BLaER1 treated with 17β-estradiol and CSF1 and Interleukin-3, amounts not matched to agents 10 nM and 100 nM (cell line): ENCODE results near the gene DNAJC12.
A peak's percentile ranks its signal among the peaks of the same experiment; 100 is the strongest.

Experiments
- H3K27ac ChIP-seq, 11 experiments: shearing (Covaris generic); formaldehyde crosslinking; 2 replicates each; pipeline ENCODE4 v1.8.1; 2022
- H3K27me3 ChIP-seq, 11 experiments: shearing (Covaris generic); formaldehyde crosslinking; 2 replicates each; pipeline ENCODE4 v1.8.1; 2022
- H3K36me3 ChIP-seq, 11 experiments: shearing (Covaris generic); formaldehyde crosslinking; 2 replicates each; pipeline ENCODE4 v1.8.1; 2022
- H3K4me1 ChIP-seq, 10 experiments: shearing (Covaris generic); formaldehyde crosslinking; 2 replicates each; pipeline ENCODE4 v1.8.1; 2022
- H3K4me2 ChIP-seq, 11 experiments: shearing (Covaris generic); formaldehyde crosslinking; 2 replicates each; pipeline ENCODE4 v1.8.1; 2022
- H3K4me3 ChIP-seq, 10 experiments: shearing (Covaris generic); formaldehyde crosslinking; 2 replicates each; pipeline ENCODE4 v1.8.1; 2022
- H3K9ac ChIP-seq, 11 experiments: shearing (Covaris generic); formaldehyde crosslinking; 2 replicates each; pipeline ENCODE4 v1.8.1; 2022
- H3K9me3 ChIP-seq, 11 experiments: shearing (Covaris generic); formaldehyde crosslinking; replicated peaks in 1 of 11; 2 replicates each; pipeline ENCODE4 v1.8.1; 2022
- H4K20me1 ChIP-seq, 11 experiments: shearing (Covaris generic); formaldehyde crosslinking; 2 replicates each; pipeline ENCODE4 v1.8.1; 2022
- Cebpa-rat ChIP-seq, 11 experiments: shearing (Covaris generic); IDR thresholded peaks; 2 replicates each; pipeline ENCODE4 v1.8.1; 2022

The DNAJC12 gene

DNA sequence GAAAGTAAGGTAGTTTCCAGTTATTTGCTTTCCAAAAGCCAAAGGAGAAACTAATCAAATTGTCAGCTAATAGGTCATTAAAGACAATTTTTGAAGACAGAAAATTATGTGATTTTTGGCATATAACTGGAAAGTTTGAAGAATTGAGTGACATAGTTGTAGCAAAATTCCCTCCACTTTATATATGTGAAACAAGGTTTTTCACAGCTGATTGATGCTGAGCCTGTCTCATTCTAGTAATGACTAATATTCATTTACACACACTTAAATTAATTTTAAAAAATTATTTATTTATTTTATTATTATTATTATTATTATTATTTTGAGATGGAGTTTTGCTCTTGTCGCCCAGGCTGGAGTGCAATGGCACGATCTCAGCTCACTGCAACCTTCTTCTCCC is 30.1 kb upstream of the DNAJC12 start:
- no peaks in the 10 kb centered on the region for H3K27me3 ChIP-seq
- no peak overlapping the region for H3K4me2 ChIP-seq
- peaks cover 0 to 21% (median 0%) of the 10 kb centered on the region in 10 experiments; a peak in 6 of 20 replicates for H3K4me1 ChIP-seq
- H3K27ac ChIP-seq, result no peak overlapping the region
- TF ChIP-seq Cebpa-rat (IDR thresholded peaks at IDR 0.05), result no peak
- H3K9me3 ChIP-seq, result no peaks in the 10 kb centered on the region
- no peaks in the 10 kb centered on the region for H3K36me3 ChIP-seq
- no peak overlapping the region for H3K4me3 ChIP-seq
- no peaks in the 10 kb centered on the region for H4K20me1 ChIP-seq
- no peak overlapping the region for H3K9ac ChIP-seq

GRCh38 chr10:67864607-67865371 is 26.8 kb upstream of the DNAJC12 start:
- no peaks in the 10 kb centered on the region for H3K27me3 ChIP-seq
- H3K4me1 ChIP-seq, result peaks cover 0 to 30% (median 0%) of the 10 kb centered on the region in 10 experiments; a peak in 6 of 20 replicates
- peak overlapping the region in 1 of 11 experiments; percentile 43; a peak in 2 of 22 replicates for H3K9ac ChIP-seq
- H4K20me1 ChIP-seq, result no peaks in the 10 kb centered on the region
- H3K36me3 ChIP-seq, result no peaks in the 10 kb centered on the region
- TF ChIP-seq Cebpa-rat (IDR thresholded peaks at IDR 0.05), result no peak
- no peaks in the 10 kb centered on the region for H3K9me3 ChIP-seq
- H3K27ac ChIP-seq, result peak overlapping the region in 4 of 11 experiments; percentile 27 to 64 (median 44); a peak in 5 of 22 replicates
- peak overlapping the region in 4 of 11 experiments; percentile 26 to 77 (median 40); a peak in 6 of 22 replicates for H3K4me2 ChIP-seq
- no peak overlapping the region for H3K4me3 ChIP-seq

DNA sequence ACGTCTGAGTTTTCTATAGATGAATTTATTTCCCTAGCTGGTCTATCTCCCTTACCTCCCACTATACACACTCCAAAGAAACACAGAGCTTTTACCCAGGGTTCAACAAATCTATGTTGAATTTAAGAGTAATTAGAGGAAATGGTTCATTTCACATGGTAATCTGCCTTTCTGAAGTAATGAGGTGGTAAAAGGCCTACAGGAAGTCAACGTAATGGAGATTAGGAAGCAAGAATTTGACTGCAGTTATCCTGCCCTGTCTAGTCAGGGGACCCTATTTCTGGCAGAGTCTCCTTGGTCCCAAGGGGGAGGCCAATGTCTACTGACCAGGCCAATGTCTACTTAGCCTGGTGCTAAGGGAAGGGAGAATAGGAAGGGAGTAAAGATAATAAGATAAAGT is 25.1 kb upstream of the DNAJC12 start:
- no peak overlapping the region for H3K27ac ChIP-seq
- no peak for TF ChIP-seq Cebpa-rat (IDR thresholded peaks at IDR 0.05)
- H3K4me2 ChIP-seq, result no peak overlapping the region
- H3K4me3 ChIP-seq, result no peak overlapping the region
- no peaks in the 10 kb centered on the region for H4K20me1 ChIP-seq
- H3K4me1 ChIP-seq, result peaks cover 0 to 30% (median 0%) of the 10 kb centered on the region in 10 experiments; a peak in 6 of 20 replicates
- H3K9ac ChIP-seq, result no peak overlapping the region
- H3K36me3 ChIP-seq, result no peaks in the 10 kb centered on the region
- no peaks in the 10 kb centered on the region for H3K27me3 ChIP-seq
- no peaks in the 10 kb centered on the region for H3K9me3 ChIP-seq

GRCh38 chr10:67861750-67862432 is 23.9 kb upstream of the DNAJC12 start:
- Histone ChIP-seq H3K4me3 (no peak overlapping the region), H3K36me3 (no peaks in the 10 kb centered on the region), H3K4me2 (no peak overlapping the region), H3K27ac (no peak overlapping the region), H4K20me1 (no peaks in the 10 kb centered on the region), H3K4me1 (peaks cover 0 to 30% (median 0%) of the 10 kb centered on the region in 10 experiments; a peak in 6 of 20 replicates), H3K27me3 (no peaks in the 10 kb centered on the region), H3K9me3 (no peaks in the 10 kb centered on the region), H3K9ac (no peak overlapping the region)
- no peak for TF ChIP-seq Cebpa-rat (IDR thresholded peaks at IDR 0.05)

GRCh38 chr10:67858971-67859370 is 21.0 kb upstream of the DNAJC12 start:
- TF ChIP-seq Cebpa-rat (IDR thresholded peaks at IDR 0.05), result no peak
- Histone ChIP-seq H3K27me3 (no peaks in the 10 kb centered on the region), H3K9me3 (no peaks in the 10 kb centered on the region), H3K4me2 (no peak overlapping the region), H4K20me1 (no peaks in the 10 kb centered on the region), H3K27ac (no peak overlapping the region), H3K4me3 (no peak overlapping the region), H3K4me1 (peaks cover 0 to 14% (median 0%) of the 10 kb centered on the region in 10 experiments; a peak in 5 of 20 replicates), H3K36me3 (no peaks in the 10 kb centered on the region), H3K9ac (no peak overlapping the region)

DNA sequence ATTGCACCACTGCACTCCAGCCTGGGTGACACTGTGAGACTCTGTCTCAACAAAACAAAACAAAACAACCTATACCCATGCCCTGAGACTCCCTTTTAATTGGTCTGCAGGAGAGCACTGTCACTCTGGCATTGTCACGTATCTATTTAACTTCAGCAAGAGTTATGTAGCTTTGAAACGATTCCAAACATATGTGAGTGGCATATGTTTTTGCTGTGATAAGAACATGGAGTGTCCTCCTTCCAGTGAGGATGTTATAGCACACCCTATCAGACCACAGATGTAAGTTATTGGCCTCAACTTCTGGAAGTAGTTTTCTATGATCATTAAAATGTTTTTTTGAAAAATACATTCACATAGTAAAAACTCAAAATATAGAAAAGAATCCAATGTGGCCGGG is 15.5 kb upstream of the DNAJC12 start:
- H4K20me1 ChIP-seq, result no peaks in the 10 kb centered on the region
- no peak overlapping the region for H3K9ac ChIP-seq
- no peak overlapping the region for H3K4me3 ChIP-seq
- H3K27me3 ChIP-seq, result no peaks in the 10 kb centered on the region
- TF ChIP-seq Cebpa-rat (IDR thresholded peaks at IDR 0.05), result no peak
- H3K9me3 ChIP-seq, result no peaks in the 10 kb centered on the region
- H3K4me1 ChIP-seq, result peaks cover 6 to 29% (median 8%) of the 10 kb centered on the region in 10 experiments; a peak in 17 of 20 replicates
- H3K36me3 ChIP-seq, result no peaks in the 10 kb centered on the region
- H3K4me2 ChIP-seq, result no peak overlapping the region
- no peak overlapping the region for H3K27ac ChIP-seq

DNA sequence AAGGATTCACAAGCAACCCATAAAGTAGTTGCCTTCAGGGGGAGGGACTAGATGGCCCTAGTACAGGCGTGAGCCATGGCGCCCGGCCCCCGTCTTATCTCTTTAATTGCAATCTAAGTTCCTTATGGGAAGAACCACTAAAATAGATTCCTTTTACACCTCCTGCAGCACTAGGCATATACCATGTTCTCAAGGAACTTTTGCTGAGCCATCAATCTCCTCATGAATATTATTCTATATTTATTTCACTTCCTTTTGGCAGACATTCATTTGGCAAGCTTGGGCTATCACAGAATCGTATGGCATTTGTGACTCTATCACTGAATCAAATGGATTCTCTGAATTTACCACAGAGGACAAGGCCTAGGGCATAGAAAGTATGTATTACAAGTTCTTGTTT is 14.8 kb upstream of the DNAJC12 start:
- H3K27me3 ChIP-seq, result no peaks in the 10 kb centered on the region
- no peak overlapping the region for H3K27ac ChIP-seq
- H3K4me1 ChIP-seq, result peaks cover 6 to 29% (median 8%) of the 10 kb centered on the region in 10 experiments; a peak in 17 of 20 replicates
- no peak overlapping the region for H3K4me3 ChIP-seq
- TF ChIP-seq Cebpa-rat (IDR thresholded peaks at IDR 0.05), result no peak
- no peaks in the 10 kb centered on the region for H3K36me3 ChIP-seq
- peak overlapping the region in 3 of 11 experiments; percentile 26 to 56 (median 55); a peak in 3 of 22 replicates for H3K4me2 ChIP-seq
- H3K9me3 ChIP-seq, result no peaks in the 10 kb centered on the region
- no peak overlapping the region for H3K9ac ChIP-seq
- no peaks in the 10 kb centered on the region for H4K20me1 ChIP-seq

DNA sequence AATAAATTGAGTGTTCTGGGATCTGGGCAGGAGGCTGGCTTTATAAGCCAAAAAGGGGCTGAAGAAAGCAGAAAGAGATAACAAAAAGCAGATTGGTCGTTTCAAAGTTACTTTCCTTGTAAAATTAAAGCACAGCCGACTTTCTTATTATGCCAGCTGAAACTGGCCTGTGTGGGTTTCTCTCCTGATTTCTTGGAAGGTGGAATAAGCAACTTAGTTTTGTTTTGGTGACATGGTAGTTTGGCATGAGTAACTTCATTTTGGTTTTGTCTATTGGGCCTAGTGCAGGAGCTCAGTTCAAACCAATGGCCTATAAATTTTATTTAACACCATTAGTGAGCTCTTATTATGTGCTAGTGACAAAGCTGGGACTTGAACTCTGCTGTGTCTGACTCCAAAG is 13.2 kb upstream of the DNAJC12 start:
- Histone ChIP-seq H3K27me3 (no peaks in the 10 kb centered on the region), H3K9me3 (no peaks in the 10 kb centered on the region), H3K36me3 (no peaks in the 10 kb centered on the region), H3K9ac (no peak overlapping the region), H3K4me1 (peaks cover 6 to 29% (median 8%) of the 10 kb centered on the region in 10 experiments; a peak in 17 of 20 replicates), H3K4me3 (no peak overlapping the region), H3K27ac (no peak overlapping the region), H4K20me1 (no peaks in the 10 kb centered on the region), H3K4me2 (no peak overlapping the region)
- TF ChIP-seq Cebpa-rat (IDR thresholded peaks at IDR 0.05), result no peak

DNA sequence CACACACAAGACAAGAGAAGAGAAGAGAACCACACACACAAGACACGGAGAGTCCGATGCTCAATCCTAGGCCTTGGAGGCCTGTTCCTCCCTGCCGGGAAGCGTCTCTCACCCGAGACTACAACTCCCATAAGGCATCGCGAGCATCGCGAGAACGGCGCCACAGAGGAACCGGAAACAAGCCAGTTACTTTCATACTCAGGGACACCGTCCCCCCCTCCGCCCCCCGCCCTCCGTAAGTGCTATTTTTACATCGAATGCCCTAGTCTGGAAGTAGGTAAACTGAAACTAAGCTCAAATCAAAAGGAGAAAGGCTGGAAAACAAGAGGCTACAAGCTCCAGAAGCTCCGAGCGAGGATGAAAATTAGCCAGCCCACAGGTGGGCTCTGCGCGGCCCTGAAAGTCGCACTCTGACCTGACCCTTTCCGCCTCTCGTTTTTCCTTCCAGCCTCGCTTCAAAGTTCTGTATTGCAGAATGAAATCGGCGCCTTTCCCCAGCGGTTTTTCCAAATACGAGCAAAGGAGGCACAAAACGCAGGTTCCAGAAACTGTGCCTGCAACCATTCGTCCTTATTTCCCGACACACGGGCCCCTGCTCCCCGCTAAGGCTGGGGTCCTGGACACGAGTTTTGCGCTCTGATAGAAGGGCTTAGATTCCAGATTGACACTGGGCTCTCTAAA is 11.5 kb upstream of the DNAJC12 start:
- Histone ChIP-seq H3K4me2 (peak overlapping the region; percentile 80 to 95 (median 89)), H4K20me1 (no peaks in the 10 kb centered on the region), H3K9ac (peak overlapping the region; percentile 83 to 91 (median 89)), H3K4me1 (peaks cover 6 to 29% (median 8%) of the 10 kb centered on the region in 10 experiments; a peak in 17 of 20 replicates), H3K27me3 (no peaks in the 10 kb centered on the region), H3K36me3 (no peaks in the 10 kb centered on the region), H3K27ac (peak overlapping the region; percentile 83 to 95 (median 89)), H3K4me3 (peak overlapping the region; percentile 67 to 78 (median 70)), H3K9me3 (no peaks in the 10 kb centered on the region)
- no peak for TF ChIP-seq Cebpa-rat (IDR thresholded peaks at IDR 0.05)
